GM23338 (cell line): Measurements from ENCODE around the gene COMMD2. TPM values are rescaled to one million over a fixed set of nuclear protein-coding genes. Genes with fewer than 3 reads are reported as not detected.

Source experiments
- ATAC-seq: fragments of 200-7000 bp; cut with Tn5 transposase; 3 replicates; pipeline ENCODE4 v1.9.1; 2020
- DNase-seq: peaks from one replicate; pipeline ENCODE4 v3.0.0-alpha.2; 2015; ENCODE audit warnings: low spot score
- H2AFZ ChIP-seq: fragments of 200-600 bp; sonication (generic); 2 replicates; pipeline ENCODE4 v1.8.0; 2016; ENCODE audit warnings: antibody characterized with exemption, mild to moderate bottlenecking, moderate library complexity
- H3F3A ChIP-seq: fragments of 200-600 bp; sonication (generic); replicated peaks from 2 replicates; pipeline ENCODE4 v1.8.0; 2017; ENCODE audit warnings: antibody characterized with exemption, mixed run types, low read depth
- H3K27ac ChIP-seq: fragments of 200-600 bp; sonication (generic); 2 replicates; pipeline ENCODE4 v1.6.1; 2016; ENCODE audit warnings: low read depth
- H3K27me3 ChIP-seq: fragments of 200-600 bp; sonication (generic); 2 replicates; pipeline ENCODE4 v1.8.0; 2016; ENCODE audit warnings: mild to moderate bottlenecking, mixed run types, moderate library complexity; ENCODE audit not compliant: insufficient read depth
- H3K36me3 ChIP-seq: fragments of 200-600 bp; sonication (generic); 2 replicates; pipeline ENCODE4 v1.8.0; 2016; ENCODE audit warnings: mild to moderate bottlenecking; ENCODE audit not compliant: insufficient read depth
- H3K4me1 ChIP-seq: fragments of 200-600 bp; sonication (generic); 2 replicates; pipeline ENCODE4 v1.8.0; 2016; ENCODE audit warnings: mild to moderate bottlenecking, moderate library complexity; ENCODE audit not compliant: insufficient read depth
- H3K4me2 ChIP-seq: fragments of 200-600 bp; sonication (generic); 2 replicates; pipeline ENCODE4 v1.7.1; 2017; ENCODE audit warnings: mixed run types
- H3K4me3 ChIP-seq: fragments of 200-600 bp; sonication (generic); 2 replicates; pipeline ENCODE4 v1.6.1; 2016; ENCODE audit warnings: mixed run types
- H3K79me2 ChIP-seq: fragments of 200-600 bp; sonication (generic); replicated peaks from 2 replicates; pipeline ENCODE4 v1.8.0; 2017; ENCODE audit warnings: mild to moderate bottlenecking; ENCODE audit not compliant: insufficient read depth
- H3K9me2 ChIP-seq: fragments of 200-600 bp; sonication (generic); 2 replicates; pipeline ENCODE4 v1.8.0; 2017; ENCODE audit not compliant: insufficient read depth
- H4K20me1 ChIP-seq: fragments of 200-600 bp; sonication (generic); replicated peaks from 2 replicates; pipeline ENCODE4 v1.8.0; 2017; ENCODE audit warnings: mild to moderate bottlenecking; ENCODE audit not compliant: insufficient read depth
- H3K27ac Mint-ChIP-seq: 2 replicates; pipeline ENCODE4 v1.8.0; 2020; ENCODE audit warnings: inconsistent platforms, mild to moderate bottlenecking, moderate library complexity, mixed read lengths
- H3K27me3 Mint-ChIP-seq: 3 replicates; pipeline ENCODE4 v1.8.0; 2022; ENCODE audit warnings: low read depth, mild to moderate bottlenecking, moderate library complexity, mixed read lengths, inconsistent platforms; ENCODE audit not compliant: insufficient read depth, poor library complexity
- H3K36me3 Mint-ChIP-seq: 3 replicates; pipeline ENCODE4 v1.8.0; 2021; ENCODE audit warnings: low read depth, mild to moderate bottlenecking, inconsistent platforms, moderate library complexity, mixed read lengths
- H3K4me1 Mint-ChIP-seq: 3 replicates; pipeline ENCODE4 v1.8.0; 2020; ENCODE audit warnings: mild to moderate bottlenecking, inconsistent platforms, mixed read lengths
- H3K4me3 Mint-ChIP-seq: 3 replicates; pipeline ENCODE4 v1.8.0; 2021; ENCODE audit warnings: moderate library complexity, mild to moderate bottlenecking, inconsistent platforms, mixed read lengths
- H3K9me3 Mint-ChIP-seq: 3 replicates; pipeline ENCODE4 v1.8.0; 2020; ENCODE audit warnings: moderate library complexity, mild to moderate bottlenecking, inconsistent platforms, mixed read lengths
- CREB1 ChIP-seq: fragments of 250-450 bp; sonication (Bioruptor Pico); IDR thresholded peaks from 2 replicates; pipeline ENCODE4 v1.5.0; 2020; ENCODE audit warnings: low read depth, mild to moderate bottlenecking, moderate library complexity
- ETS1 ChIP-seq: IDR thresholded peaks from 2 replicates; pipeline ENCODE4 v1.6.1; 2016; ENCODE audit warnings: antibody characterized with exemption
- EZH2 ChIP-seq: fragments of 200-600 bp; sonication (generic); IDR thresholded peaks from one replicate; pipeline ENCODE4 v1.8.0; 2017; ENCODE audit warnings: antibody characterized with exemption, mild to moderate bottlenecking, low read depth; ENCODE audit not compliant: unreplicated experiment
- EZH2phosphoT487 ChIP-seq: fragments of 200-600 bp; sonication (generic); IDR thresholded peaks from one replicate; pipeline ENCODE4 v1.8.1; 2018; ENCODE audit warnings: antibody characterized with exemption; ENCODE audit not compliant: unreplicated experiment
- JUNB ChIP-seq: IDR thresholded peaks from one replicate; pipeline ENCODE4 v1.6.1; 2016; ENCODE audit warnings: antibody characterized with exemption; ENCODE audit not compliant: unreplicated experiment
- NANOG ChIP-seq: IDR thresholded peaks from 2 replicates; pipeline ENCODE4 v1.6.1; 2016; ENCODE audit warnings: antibody characterized with exemption, borderline replicate concordance
- POLR2AphosphoS5 ChIP-seq: IDR thresholded peaks from 2 replicates; pipeline ENCODE4 v1.6.1; 2016; ENCODE audit warnings: antibody characterized with exemption, low read depth
- REST ChIP-seq: IDR thresholded peaks from one replicate; pipeline ENCODE4 v1.6.1; 2018; ENCODE audit warnings: antibody characterized with exemption; ENCODE audit not compliant: unreplicated experiment
- STAT1 ChIP-seq: IDR thresholded peaks from one replicate; pipeline ENCODE4 v1.6.1; 2016; ENCODE audit warnings: antibody characterized with exemption; ENCODE audit not compliant: unreplicated experiment
- ZNF114 ChIP-seq: fragments of 250-450 bp; sonication (Bioruptor Pico); IDR thresholded peaks from 2 replicates; pipeline ENCODE4 v1.5.0; 2020; ENCODE audit warnings: mild to moderate bottlenecking, moderate library complexity
- ZNF331 ChIP-seq: fragments of 250-450 bp; sonication (Bioruptor Pico); IDR thresholded peaks from 2 replicates; pipeline ENCODE4 v1.5.0; 2020; ENCODE audit warnings: low read depth, mild to moderate bottlenecking, moderate library complexity
- polyA plus RNA-seq: library from polyadenylated mRNA; unstranded; fragments of >200 nt; fragmentation: Nextera tagmentation; extraction: Ambion mirVana; gene quantifications from 2 replicates; pipeline ENCODE4 v1.2.1, GENCODE V29; 2016
- total RNA-seq: library from RNA; depleted of rRNA; stranded (reverse); fragments of >200 nt; shearing (Covaris generic); gene quantifications from 2 replicates; pipeline ENCODE4 v1.2.3, GENCODE V29; 2014
- TF ChIP-seq, protein P1 (sequence below): fragments of 250-450 bp; sonication (Bioruptor Pico); IDR thresholded peaks from 2 replicates; pipeline ENCODE4 v1.5.0; 2020; ENCODE audit warnings: mild to moderate bottlenecking, moderate library complexity
- TF ChIP-seq, protein P2 (sequence below), 2 experiments: fragments of 200-600 bp in 1 of 2; sonication (generic) in 1 of 2; conservative IDR thresholded peaks; 2 replicates each; pipeline versions ENCODE4 v1.5.1 to v1.6.1; 2016 to 2017; ENCODE audit warnings: antibody characterized with exemption in 2 of 2, low read depth in 2 of 2, mild to moderate bottlenecking in 2 of 2, moderate library complexity in 1 of 2

Gene COMMD2
- total and polyA plus RNA-seq, 2 experiments from 2014 or later, result 55.5 to 61.1 TPM

- no peaks in the 10 kb centered on the region for H3K27me3 ChIP-seq
- no peaks in the 10 kb centered on the region for H4K20me1 ChIP-seq
- Mint-ChIP-seq H3K27ac (no peak overlapping the region), H3K4me3 (no peak overlapping the region), H3K27me3 (peaks cover 2% of the 10 kb centered on the region), H3K9me3 (no peaks in the 10 kb centered on the region; the same call in 2 of the 3 replicates), H3K4me1 (no peaks in the 10 kb centered on the region), H3K36me3 (no peaks in the 10 kb centered on the region)
- peak overlapping the region; percentile 57; the same call in 1 of the 2 replicates for H2AFZ ChIP-seq
- no peak overlapping the region for H3K4me2 ChIP-seq
- TF ChIP-seq REST, result no peak
- no peak for TF ChIP-seq ZNF114 (CRISPR knock-in tag)
- no peak for TF ChIP-seq STAT1
- TF ChIP-seq ZNF331 (CRISPR knock-in tag), result no peak
- TF ChIP-seq NANOG, result no peak
- no peak for TF ChIP-seq EZH2phosphoT487
- no peak for TF ChIP-seq ETS1
- TF ChIP-seq JUNB, result no peak
- TF ChIP-seq EZH2, result no peak
- no peak for TF ChIP-seq POLR2AphosphoS5
- TF ChIP-seq CREB1 (CRISPR knock-in tag), result no peak
- TF ChIP-seq, protein P1, sequence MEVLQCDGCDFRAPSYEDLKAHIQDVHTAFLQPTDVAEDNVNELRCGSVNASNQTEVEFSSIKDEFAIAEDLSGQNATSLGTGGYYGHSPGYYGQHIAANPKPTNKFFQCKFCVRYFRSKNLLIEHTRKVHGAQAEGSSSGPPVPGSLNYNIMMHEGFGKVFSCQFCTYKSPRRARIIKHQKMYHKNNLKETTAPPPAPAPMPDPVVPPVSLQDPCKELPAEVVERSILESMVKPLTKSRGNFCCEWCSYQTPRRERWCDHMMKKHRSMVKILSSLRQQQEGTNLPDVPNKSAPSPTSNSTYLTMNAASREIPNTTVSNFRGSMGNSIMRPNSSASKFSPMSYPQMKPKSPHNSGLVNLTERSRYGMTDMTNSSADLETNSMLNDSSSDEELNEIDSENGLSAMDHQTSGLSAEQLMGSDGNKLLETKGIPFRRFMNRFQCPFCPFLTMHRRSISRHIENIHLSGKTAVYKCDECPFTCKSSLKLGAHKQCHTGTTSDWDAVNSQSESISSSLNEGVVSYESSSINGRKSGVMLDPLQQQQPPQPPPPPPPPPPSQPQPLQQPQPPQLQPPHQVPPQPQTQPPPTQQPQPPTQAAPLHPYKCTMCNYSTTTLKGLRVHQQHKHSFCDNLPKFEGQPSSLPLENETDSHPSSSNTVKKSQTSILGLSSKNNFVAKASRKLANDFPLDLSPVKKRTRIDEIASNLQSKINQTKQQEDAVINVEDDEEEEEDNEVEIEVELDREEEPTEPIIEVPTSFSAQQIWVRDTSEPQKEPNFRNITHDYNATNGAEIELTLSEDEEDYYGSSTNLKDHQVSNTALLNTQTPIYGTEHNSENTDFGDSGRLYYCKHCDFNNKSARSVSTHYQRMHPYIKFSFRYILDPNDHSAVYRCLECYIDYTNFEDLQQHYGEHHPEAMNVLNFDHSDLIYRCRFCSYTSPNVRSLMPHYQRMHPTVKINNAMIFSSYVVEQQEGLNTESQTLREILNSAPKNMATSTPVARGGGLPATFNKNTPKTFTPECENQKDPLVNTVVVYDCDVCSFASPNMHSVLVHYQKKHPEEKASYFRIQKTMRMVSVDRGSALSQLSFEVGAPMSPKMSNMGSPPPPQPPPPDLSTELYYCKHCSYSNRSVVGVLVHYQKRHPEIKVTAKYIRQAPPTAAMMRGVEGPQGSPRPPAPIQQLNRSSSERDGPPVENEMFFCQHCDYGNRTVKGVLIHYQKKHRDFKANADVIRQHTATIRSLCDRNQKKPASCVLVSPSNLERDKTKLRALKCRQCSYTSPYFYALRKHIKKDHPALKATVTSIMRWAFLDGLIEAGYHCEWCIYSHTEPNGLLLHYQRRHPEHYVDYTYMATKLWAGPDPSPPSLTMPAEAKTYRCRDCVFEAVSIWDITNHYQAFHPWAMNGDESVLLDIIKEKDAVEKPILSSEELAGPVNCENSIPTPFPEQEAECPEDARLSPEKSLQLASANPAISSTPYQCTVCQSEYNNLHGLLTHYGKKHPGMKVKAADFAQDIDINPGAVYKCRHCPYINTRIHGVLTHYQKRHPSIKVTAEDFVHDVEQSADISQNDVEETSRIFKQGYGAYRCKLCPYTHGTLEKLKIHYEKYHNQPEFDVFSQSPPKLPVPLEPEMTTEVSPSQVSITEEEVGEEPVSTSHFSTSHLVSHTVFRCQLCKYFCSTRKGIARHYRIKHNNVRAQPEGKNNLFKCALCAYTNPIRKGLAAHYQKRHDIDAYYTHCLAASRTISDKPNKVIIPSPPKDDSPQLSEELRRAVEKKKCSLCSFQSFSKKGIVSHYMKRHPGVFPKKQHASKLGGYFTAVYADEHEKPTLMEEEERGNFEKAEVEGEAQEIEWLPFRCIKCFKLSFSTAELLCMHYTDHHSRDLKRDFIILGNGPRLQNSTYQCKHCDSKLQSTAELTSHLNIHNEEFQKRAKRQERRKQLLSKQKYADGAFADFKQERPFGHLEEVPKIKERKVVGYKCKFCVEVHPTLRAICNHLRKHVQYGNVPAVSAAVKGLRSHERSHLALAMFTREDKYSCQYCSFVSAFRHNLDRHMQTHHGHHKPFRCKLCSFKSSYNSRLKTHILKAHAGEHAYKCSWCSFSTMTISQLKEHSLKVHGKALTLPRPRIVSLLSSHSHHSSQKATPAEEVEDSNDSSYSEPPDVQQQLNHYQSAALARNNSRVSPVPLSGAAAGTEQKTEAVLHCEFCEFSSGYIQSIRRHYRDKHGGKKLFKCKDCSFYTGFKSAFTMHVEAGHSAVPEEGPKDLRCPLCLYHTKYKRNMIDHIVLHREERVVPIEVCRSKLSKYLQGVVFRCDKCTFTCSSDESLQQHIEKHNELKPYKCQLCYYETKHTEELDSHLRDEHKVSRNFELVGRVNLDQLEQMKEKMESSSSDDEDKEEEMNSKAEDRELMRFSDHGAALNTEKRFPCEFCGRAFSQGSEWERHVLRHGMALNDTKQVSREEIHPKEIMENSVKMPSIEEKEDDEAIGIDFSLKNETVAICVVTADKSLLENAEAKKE, result no peak
- TF ChIP-seq, protein P2, sequence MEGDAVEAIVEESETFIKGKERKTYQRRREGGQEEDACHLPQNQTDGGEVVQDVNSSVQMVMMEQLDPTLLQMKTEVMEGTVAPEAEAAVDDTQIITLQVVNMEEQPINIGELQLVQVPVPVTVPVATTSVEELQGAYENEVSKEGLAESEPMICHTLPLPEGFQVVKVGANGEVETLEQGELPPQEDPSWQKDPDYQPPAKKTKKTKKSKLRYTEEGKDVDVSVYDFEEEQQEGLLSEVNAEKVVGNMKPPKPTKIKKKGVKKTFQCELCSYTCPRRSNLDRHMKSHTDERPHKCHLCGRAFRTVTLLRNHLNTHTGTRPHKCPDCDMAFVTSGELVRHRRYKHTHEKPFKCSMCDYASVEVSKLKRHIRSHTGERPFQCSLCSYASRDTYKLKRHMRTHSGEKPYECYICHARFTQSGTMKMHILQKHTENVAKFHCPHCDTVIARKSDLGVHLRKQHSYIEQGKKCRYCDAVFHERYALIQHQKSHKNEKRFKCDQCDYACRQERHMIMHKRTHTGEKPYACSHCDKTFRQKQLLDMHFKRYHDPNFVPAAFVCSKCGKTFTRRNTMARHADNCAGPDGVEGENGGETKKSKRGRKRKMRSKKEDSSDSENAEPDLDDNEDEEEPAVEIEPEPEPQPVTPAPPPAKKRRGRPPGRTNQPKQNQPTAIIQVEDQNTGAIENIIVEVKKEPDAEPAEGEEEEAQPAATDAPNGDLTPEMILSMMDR (conservative IDR thresholded peaks at IDR 0.05; ENCODE audit: low read depth in 2 of 2), result no peak
- ATAC-seq (no peak), DNase-seq (no peak)
- H3K4me3 ChIP-seq, result no peak overlapping the region
- no peaks in the 10 kb centered on the region for H3K9me2 ChIP-seq
- H3F3A ChIP-seq, result no peaks in the 10 kb centered on the region
- no peaks in the 10 kb centered on the region for H3K79me2 ChIP-seq
- H3K36me3 ChIP-seq, result no peaks in the 10 kb centered on the region
- H3K27ac ChIP-seq, result no peak overlapping the region
- no peaks in the 10 kb centered on the region for H3K4me1 ChIP-seq
Measured at GRCh38 chr3:149801639-149802038, 49.4 kb upstream of the COMMD2 start.
